Stimulated activated CD8-positive, alpha-beta memory T cell treated with anti-CD3 and anti-CD28 coated beads, Interleukin-2, amount 100 ng/mL, for 1 hour (primary cell): Measurements from ENCODE around the gene HAL.

Experiments used
- DNase-seq, 2 donors: peaks; one replicate each; pipeline ENCODE4 v3.0.0-alpha.2; 2020; ENCODE audit warnings: low read depth in 2 of 2

The HAL gene

GRCh38 chr12:95942101-95942523 is 54.0 kb downstream of the HAL start:
- DNase-seq, result no peak

- DNase-seq, result no peak
Measured at GRCh38 chr12:95940514-95940913, 55.6 kb downstream of the HAL start.
